H1 (cell line): ENCODE measurements around the gene KRTAP10-12. TPM values are rescaled to one million over a fixed set of nuclear protein-coding genes. Genes with fewer than 3 reads are reported as not detected.
"Not testable (repeated sequence)": the region's sequence is repeated elsewhere in the genome, so short reads cannot be mapped to it uniquely, and the experiment has no call there.

Experiments
- CTCF ChIA-PET: fragments of 300-600 bp; sonication (Branson Sonifier 250); formaldehyde crosslinking; loops from one replicate; lab custom pipeline; 2021; ENCODE audit not compliant: partially characterized antibody; lab: Charles Lee
- POLR2A ChIA-PET: fragments of 300-600 bp; sonication (Branson Sonifier 250); formaldehyde crosslinking; loops from one replicate; lab custom pipeline; 2021; ENCODE audit warnings: inconsistent platforms; ENCODE audit not compliant: partially characterized antibody; lab: Charles Lee
- DNase-seq, 2 experiments: peaks; one replicate each; pipeline versions ENCODE4 v3.0.0 to v3.0.0-alpha.2; 2010 to 2022; ENCODE audit warnings: low spot score in 2 of 2, low read depth in 1 of 2, mixed read lengths in 1 of 2
- FAIRE-seq: peaks from 2 replicates; lab custom pipeline; 2011; peaks lifted over from hg19 to GRCh38; lab: Jason Lieb, UNC
- H2AFZ ChIP-seq: 2 replicates; pipeline ENCODE4 v1.8.1; 2012; ENCODE audit warnings: low read length, inconsistent platforms
- H2AK5ac ChIP-seq: 2 replicates; pipeline ENCODE4 v1.6.1; 2013; ENCODE audit warnings: low read depth, low read length
- H2BK120ac ChIP-seq: replicated peaks from 2 replicates; pipeline ENCODE3; 2013; ENCODE audit warnings: low read depth, low read length, inconsistent platforms
- H2BK12ac ChIP-seq: 2 replicates; pipeline ENCODE4 v1.6.1; 2013; ENCODE audit warnings: low read depth, low read length
- H2BK15ac ChIP-seq: 2 replicates; pipeline ENCODE4 v1.6.1; 2013; ENCODE audit warnings: low read length
- H2BK20ac ChIP-seq: 2 replicates; pipeline ENCODE4 v1.6.1; 2013; ENCODE audit warnings: low read length
- H2BK5ac ChIP-seq: 2 replicates; pipeline ENCODE4 v1.6.1; 2013; ENCODE audit warnings: low read depth, low read length
- H3K14ac ChIP-seq: 2 replicates; pipeline ENCODE4 v1.6.1; 2013; ENCODE audit warnings: inconsistent platforms; ENCODE audit not compliant: insufficient read length
- H3K18ac ChIP-seq: 2 replicates; pipeline ENCODE4 v1.6.1; 2013; ENCODE audit warnings: low read length; ENCODE audit errors: extremely low read depth
- H3K23ac ChIP-seq: 2 replicates; pipeline ENCODE4 v1.6.1; 2013; ENCODE audit warnings: inconsistent platforms; ENCODE audit not compliant: insufficient read length
- H3K23me2 ChIP-seq: 2 replicates; pipeline ENCODE4 v1.6.1; 2013; ENCODE audit warnings: low read depth, low read length
- H3K27ac ChIP-seq: 2 replicates; pipeline ENCODE4 v1.6.1; 2011; ENCODE audit warnings: low read depth, low read length, inconsistent platforms
- H3K27me3 ChIP-seq, 4 experiments: replicated peaks in 1 of 4; 1 replicate in 1 of 4; 2 replicates in 3 of 4; pipeline versions ENCODE4 v1.6.1 to v1.8.1; 2011 to 2013; ENCODE audit warnings: low read length in 3 of 4, mild to moderate bottlenecking in 3 of 4, inconsistent platforms in 2 of 4, mixed read lengths in 2 of 4, moderate library complexity in 1 of 4; ENCODE audit not compliant: control insufficient read depth in 3 of 4, insufficient read depth in 3 of 4; ENCODE audit errors: extremely low read depth in 1 of 4
- H3K36me3 ChIP-seq, 4 experiments: 2 replicates each; pipeline versions ENCODE4 v1.6.1 to v1.8.1; 2011 to 2013; ENCODE audit warnings: mild to moderate bottlenecking in 4 of 4, low read length in 3 of 4, moderate library complexity in 2 of 4, control low read depth in 1 of 4, inconsistent platforms in 1 of 4; ENCODE audit not compliant: insufficient read depth in 4 of 4, control insufficient read depth in 2 of 4
- H3K4ac ChIP-seq: replicated peaks from 2 replicates; pipeline ENCODE3; 2013; ENCODE audit warnings: low read length, low read depth, mixed read lengths, inconsistent platforms; ENCODE audit not compliant: insufficient read length
- H3K4me1 ChIP-seq, 4 experiments: replicated peaks in 1 of 4; 1 replicate in 1 of 4; 2 replicates in 3 of 4; pipeline versions ENCODE4 v1.6.1 to v1.8.1; 2011 to 2013; ENCODE audit warnings: low read length in 3 of 4, inconsistent platforms in 2 of 4, mixed read lengths in 1 of 4; ENCODE audit not compliant: insufficient read depth in 4 of 4, control insufficient read depth in 3 of 4
- H3K4me2 ChIP-seq, 2 experiments: 2 replicates each; pipeline versions ENCODE4 v1.6.1 to v1.8.1; 2011 to 2013; ENCODE audit warnings: low read depth in 2 of 2, low read length in 2 of 2, control low read depth in 1 of 2, inconsistent platforms in 1 of 2, mild to moderate bottlenecking in 1 of 2; ENCODE audit not compliant: insufficient read depth in 1 of 2
- H3K4me3 ChIP-seq, 4 experiments: fragments of 200-600, 300-600 bp in 1 of 4; sonication (generic), shearing (Covaris generic), sonication (Bioruptor Twin) in 1 of 4; 2 replicates each; pipeline versions ENCODE4 v1.5.1 to v1.8.1; 2011 to 2016; ENCODE audit warnings: low read length in 4 of 4, low read depth in 3 of 4, control low read depth in 2 of 4, inconsistent platforms in 2 of 4, mild to moderate bottlenecking in 2 of 4, mixed read lengths in 1 of 4, moderate library complexity in 1 of 4; ENCODE audit not compliant: insufficient read depth in 2 of 4; ENCODE audit errors: extremely low read depth in 1 of 4
- H3K56ac ChIP-seq: replicated peaks from 2 replicates; pipeline ENCODE3; 2013; ENCODE audit warnings: low read depth, mild to moderate bottlenecking, mixed read lengths, low read length, inconsistent platforms; ENCODE audit not compliant: insufficient read length
- H3K79me1 ChIP-seq: 2 replicates; pipeline ENCODE4 v1.6.1; 2013; ENCODE audit warnings: low read depth, low read length, control low read depth
- H3K79me2 ChIP-seq, 2 experiments: 2 replicates each; pipeline versions ENCODE4 v1.6.1 to v1.8.1; 2012 to 2013; ENCODE audit warnings: low read length in 2 of 2, mild to moderate bottlenecking in 2 of 2, inconsistent platforms in 1 of 2; ENCODE audit not compliant: insufficient read depth in 2 of 2, control insufficient read depth in 1 of 2
- H3K9ac ChIP-seq, 4 experiments: replicated peaks in 1 of 4; 1 replicate in 1 of 4; 2 replicates in 3 of 4; pipeline versions ENCODE4 v1.6.1 to v1.8.1; 2011 to 2013; ENCODE audit warnings: low read depth in 3 of 4, low read length in 3 of 4, control low read depth in 2 of 4, mild to moderate bottlenecking in 2 of 4, moderate library complexity in 2 of 4, inconsistent platforms in 1 of 4; ENCODE audit errors: extremely low read depth in 1 of 4
- H3K9me3 ChIP-seq, 2 experiments: 2 replicates each; pipeline versions ENCODE4 v1.6.1 to v1.8.1; 2012 to 2013; ENCODE audit warnings: mild to moderate bottlenecking in 2 of 2, moderate library complexity in 2 of 2, control low read depth in 1 of 2, inconsistent platforms in 1 of 2, low read depth in 1 of 2, low read length in 1 of 2, mixed read lengths in 1 of 2; ENCODE audit not compliant: insufficient read depth in 2 of 2
- H4K20me1 ChIP-seq, 2 experiments: replicated peaks in 1 of 2; 2 replicates each; pipeline versions ENCODE3 to v1.8.1; 2011 to 2013; ENCODE audit warnings: inconsistent platforms in 2 of 2, low read length in 2 of 2, mild to moderate bottlenecking in 1 of 2; ENCODE audit not compliant: insufficient read depth in 2 of 2, control insufficient read depth in 1 of 2
- H4K5ac ChIP-seq: 2 replicates; pipeline ENCODE4 v1.6.1; 2013; ENCODE audit warnings: low read length, low read depth, mixed read lengths, inconsistent platforms; ENCODE audit not compliant: insufficient read length
- H4K8ac ChIP-seq: 2 replicates; pipeline ENCODE4 v1.8.0; 2013; ENCODE audit warnings: mild to moderate bottlenecking, moderate library complexity, low read length, inconsistent platforms; ENCODE audit not compliant: insufficient read depth; ENCODE audit errors: extremely low read depth
- H4K91ac ChIP-seq: replicated peaks from 2 replicates; pipeline ENCODE3; 2013; ENCODE audit warnings: low read length, mixed read lengths, inconsistent platforms; ENCODE audit not compliant: insufficient read length
- WGBS, 2 experiments: shearing (Covaris generic) in 1 of 2; methylation state at CpG; one replicate each; pipeline versions ENCODE4 v1.1.6 to v1.1.7; 2013 to 2015; ENCODE audit warnings: low lambda C conversion rate in 2 of 2, mixed read lengths in 2 of 2, inconsistent platforms in 1 of 2, low coverage in 1 of 2, missing lambda C conversion rate in 1 of 2; ENCODE audit not compliant: insufficient replicate concordance in 2 of 2, insufficient coverage in 1 of 2, insufficient read length in 1 of 2; ENCODE audit errors: extremely low coverage in 1 of 2, missing lambda C conversion rate in 1 of 2; 5-methylcytosine and 5-hydroxymethylcytosine counted together
- polyA plus RNA-seq, 7 experiments: library from polyadenylated mRNA; depleted of rRNA in 3 of 7; stranded (reverse) in 5 of 7; unstranded in 2 of 7; fragments of >200 nt in 5 of 7; fragments of 200-250 nt in 2 of 7; gene quantifications; 1 replicate in 5 of 7; 2 replicates in 1 of 7; 4 replicates in 1 of 7; pipeline versions ENCODE4 v1.2.1 to v1.2.3, GENCODE V29; 2011 to 2013; ENCODE audit warnings: missing spikeins in 2 of 7, mixed read lengths in 2 of 7
- total RNA-seq: library from RNA; stranded (reverse); fragmentation: NEBNext Ultra II Directional; extraction: Animal tissue kit (Norgen Biotek cat#: 25700); gene quantifications from 2 replicates; pipeline ENCODE4 v1.2.1, GENCODE V29; 2021

KRTAP10-12 gene
- total and polyA plus RNA-seq, 2 of the 8 experiments (the other 6 are each of a cell fraction or from before 2014, with no cell fraction given): not detected

DNA sequence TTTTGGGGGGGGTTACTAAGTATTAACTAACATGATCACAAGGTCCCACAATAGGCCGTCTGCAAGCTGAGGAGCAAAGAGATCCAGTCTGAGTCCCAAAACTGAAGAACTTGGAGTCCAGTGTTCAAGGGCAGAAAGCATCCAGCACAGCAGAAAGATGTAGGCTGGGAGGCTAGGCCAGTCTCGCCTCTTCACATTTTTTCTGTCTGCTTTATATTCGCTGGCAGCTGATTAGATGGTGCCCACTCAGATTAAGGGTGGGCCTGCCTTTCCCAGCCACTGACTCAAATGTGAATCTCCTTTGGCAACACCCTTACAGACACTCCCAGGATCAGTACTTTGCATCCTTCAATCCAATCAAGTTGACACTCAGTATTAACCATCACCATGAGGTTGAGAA is 7.2 kb upstream of the KRTAP10-12 start:
- H2AFZ ChIP-seq, H3K23me2 ChIP-seq, DNase-seq, H3K36me3 ChIP-seq, H2BK15ac ChIP-seq, H3K4ac ChIP-seq, H2BK12ac ChIP-seq, H3K79me1 ChIP-seq, H3K4me2 ChIP-seq, H3K4me3 ChIP-seq, H4K8ac ChIP-seq, H2AK5ac ChIP-seq, H3K79me2 ChIP-seq, H4K5ac ChIP-seq, POLR2A ChIA-PET, H3K9ac ChIP-seq, H3K9me3 ChIP-seq, FAIRE-seq, H3K23ac ChIP-seq, H3K18ac ChIP-seq, H3K14ac ChIP-seq, H4K20me1 ChIP-seq, H3K56ac ChIP-seq, H3K27ac ChIP-seq, H4K91ac ChIP-seq, H2BK20ac ChIP-seq, H3K27me3 ChIP-seq, H2BK5ac ChIP-seq, H2BK120ac ChIP-seq: not testable (repeated sequence)
- WGBS, 2 experiments: 88% methylated on average over 3 of the region's 3 CpGs; no CpG with 5 or more reads in 1 of the 2 experiments
- CTCF ChIA-PET: interaction anchor here (0.7 kb wide), 1 partner anchor 19 kb away, joined by 3 read pairs; no protein-coding TSS in a partner anchor
- peaks cover 5 to 11% (median 9%) of the 10 kb centered on the region in 4 experiments for H3K4me1 ChIP-seq
